Hypothalamus (tissue), 51 donors: ENCODE measurements around the gene PDE6A.
A peak's percentile ranks its signal among the peaks of the same experiment; 100 is the strongest.
"Not testable (repeated sequence)": the region's sequence is repeated elsewhere in the genome, so short reads cannot be mapped to it uniquely, and the experiment has no call there.

Experiments used
- DNase-seq, 51 donors: peaks; one replicate each; lab custom pipeline; 2025; lab: John Stamatoyannopoulos, UW

PDE6A gene

DNA sequence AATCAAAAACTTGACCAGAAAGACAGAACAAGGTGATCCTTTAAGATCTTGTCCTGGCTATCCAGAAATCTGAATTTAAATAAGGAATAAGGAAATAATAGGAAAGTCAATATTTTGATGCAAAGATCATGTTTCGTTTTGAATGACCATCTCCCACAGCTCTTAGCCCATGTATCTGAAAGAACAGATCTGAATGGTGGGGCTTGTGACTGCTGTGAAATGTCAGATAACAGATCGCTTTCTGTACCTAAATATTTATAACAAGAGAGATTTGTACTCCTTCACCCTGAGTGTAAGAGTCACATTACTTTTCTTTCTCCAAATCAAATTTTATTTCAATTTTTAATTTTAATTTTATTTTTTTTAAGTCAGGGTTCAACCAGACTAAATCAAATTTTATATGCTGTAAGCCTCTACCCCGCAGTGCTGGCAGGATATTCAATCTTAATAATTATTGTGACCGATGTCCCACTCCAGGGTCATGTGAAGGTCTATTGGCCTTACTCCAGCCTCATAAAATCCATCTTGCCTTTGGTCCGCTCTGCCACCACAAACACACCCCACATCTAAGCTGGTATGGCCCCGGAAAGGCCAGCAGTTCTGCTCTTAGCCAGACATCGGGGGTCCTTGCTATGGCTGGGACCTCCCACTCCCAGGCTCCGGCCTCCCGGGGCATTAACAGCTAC lies 9.0 kb upstream of the PDE6A start:
- no peak for DNase-seq

DNA sequence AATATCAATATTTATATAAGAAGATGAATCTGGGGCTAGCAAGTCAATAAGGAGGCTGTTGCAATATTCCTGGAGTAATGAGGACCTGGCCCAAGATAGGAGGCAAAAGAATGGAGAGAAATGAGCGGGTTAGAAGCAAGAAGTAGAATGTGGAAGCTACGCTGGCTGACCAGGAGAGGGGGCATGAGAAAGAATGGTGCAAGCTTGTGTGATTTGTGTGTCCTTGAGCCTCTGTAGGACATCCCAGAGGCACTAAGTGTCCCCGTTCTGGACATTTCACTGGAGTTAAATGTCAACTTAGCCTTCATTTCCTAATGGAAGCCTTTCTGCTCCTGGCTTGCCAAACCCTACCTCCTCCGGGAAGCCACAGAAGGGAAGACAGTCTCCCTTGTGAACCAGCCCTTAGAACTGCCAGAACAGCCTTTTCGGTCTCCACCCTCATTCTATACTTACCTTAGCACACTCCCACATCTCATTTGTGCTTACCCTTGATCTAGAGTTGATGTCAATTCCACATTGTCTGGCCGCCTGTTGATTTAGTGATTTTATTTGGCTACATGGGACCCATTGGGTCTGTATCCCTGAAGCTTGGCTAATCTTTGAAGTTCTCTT lies 6.7 kb upstream of the PDE6A start:
- no peak for DNase-seq

DNA sequence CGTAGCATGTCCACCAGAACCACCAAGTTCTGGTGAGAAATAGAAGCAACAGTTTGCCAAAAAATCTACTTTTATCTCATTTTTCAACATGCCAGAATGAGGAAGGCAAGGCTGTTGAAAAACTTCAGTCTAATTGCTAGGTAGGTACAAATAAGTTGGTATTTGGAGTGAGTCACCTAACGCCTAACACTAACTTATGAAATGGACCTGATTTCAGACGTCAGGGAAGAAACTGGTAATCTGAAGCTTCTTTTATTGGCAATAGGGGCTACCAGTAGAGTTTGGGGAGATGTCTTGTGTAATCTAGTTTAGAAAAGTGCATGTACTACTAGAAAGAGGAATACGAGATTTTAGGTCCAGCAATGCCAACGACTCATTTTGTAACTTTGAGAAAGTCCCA lies 4.4 kb upstream of the PDE6A start:
- no peak for DNase-seq

DNA sequence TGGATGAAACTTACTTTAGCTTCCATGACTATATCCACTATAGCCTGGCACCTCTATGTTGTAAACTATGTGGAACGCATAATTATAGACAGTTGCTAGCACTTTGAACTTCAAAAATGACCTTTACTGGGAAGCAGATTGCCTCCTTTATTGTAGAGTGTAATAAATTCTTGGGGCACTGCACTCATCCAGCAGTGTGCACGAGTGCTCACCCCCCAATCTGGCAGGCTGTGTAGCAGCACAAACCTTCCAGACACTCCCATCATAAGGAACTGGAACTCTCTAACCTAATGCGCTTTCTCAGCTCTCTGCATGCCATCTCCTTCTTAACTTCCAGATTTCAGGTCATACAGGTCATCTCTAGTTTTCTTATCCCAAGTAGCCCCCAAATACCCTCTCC lies 1.5 kb upstream of the PDE6A start:
- DNase-seq: no peak

DNA sequence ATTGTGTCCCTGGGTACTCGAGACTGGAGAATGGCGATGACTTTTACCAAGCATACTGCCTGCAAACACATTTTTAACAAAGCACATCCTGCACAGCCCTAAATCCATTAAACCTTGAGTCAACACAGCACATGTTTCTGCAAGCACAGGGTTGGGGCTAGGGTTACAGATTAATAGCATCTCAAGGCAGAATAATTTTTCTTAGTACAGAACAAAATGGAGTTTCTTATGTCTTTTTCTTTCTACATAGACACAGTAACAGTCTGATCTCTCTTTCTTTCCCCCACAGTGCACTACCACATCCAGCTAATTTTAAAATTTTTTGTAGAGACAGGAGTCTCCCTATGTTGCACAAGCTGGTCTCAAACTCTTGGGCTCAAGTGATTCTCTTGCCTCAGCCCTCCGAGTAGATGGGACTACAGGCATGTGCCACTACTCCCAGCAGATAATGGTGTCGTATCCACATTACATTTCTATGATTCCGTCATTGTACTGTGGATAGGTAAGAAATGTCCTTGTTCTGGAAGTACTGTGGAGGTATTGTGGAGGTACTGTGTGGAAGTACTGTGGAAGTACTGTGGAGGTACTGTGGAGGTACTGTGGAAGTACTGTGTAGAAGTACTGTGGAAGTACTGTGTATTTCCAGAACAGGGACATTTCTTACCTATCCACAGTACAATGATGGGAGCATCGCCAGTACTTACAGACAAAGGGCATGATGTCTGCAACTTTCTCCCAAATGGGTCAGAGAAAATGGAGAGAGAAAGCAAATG lies 1.2 kb downstream of the PDE6A start:
- not testable (repeated sequence) for DNase-seq

DNA sequence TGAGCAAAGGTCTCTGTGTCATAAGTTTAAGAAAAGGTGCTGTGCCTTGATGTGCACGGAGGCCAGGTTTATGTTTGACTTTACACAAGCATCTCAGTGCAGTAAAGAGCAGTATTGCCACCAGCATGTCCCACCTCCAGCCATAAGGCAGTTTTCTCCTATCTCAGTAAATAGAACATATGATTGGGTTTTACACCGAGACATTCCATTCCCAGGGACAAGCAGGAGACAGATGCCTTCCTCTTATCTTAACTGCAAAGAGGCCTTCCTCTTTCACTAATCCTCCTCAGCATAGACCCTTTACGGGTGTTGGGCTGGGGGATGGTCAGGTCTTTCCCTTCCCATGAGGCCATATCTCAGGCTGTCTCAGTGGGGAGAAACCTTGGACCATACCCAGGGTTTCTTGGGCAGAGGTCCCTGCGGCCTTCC lies 1.8 kb downstream of the PDE6A start:
- not testable (repeated sequence) for DNase-seq

DNA sequence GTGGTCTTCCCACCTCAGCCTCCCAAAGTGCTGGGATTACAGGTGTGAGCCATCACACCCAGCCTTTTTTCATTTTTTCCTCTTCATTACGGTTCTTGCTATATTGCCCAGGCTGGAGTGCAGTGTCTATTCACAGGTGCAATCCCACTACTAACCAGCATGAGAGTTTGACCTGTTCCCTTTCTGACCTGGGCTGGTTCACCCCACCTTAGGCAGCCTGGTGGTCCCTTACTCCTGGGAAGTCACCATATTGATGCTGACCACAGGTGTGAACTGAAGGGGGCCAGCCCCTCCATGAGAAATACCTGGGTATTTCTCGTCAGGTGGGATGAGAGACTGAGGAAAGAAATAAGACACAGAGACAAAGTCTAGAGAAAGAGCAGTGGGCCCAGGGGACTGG lies 2.4 kb downstream of the PDE6A start:
- DNase-seq: no peak

DNA sequence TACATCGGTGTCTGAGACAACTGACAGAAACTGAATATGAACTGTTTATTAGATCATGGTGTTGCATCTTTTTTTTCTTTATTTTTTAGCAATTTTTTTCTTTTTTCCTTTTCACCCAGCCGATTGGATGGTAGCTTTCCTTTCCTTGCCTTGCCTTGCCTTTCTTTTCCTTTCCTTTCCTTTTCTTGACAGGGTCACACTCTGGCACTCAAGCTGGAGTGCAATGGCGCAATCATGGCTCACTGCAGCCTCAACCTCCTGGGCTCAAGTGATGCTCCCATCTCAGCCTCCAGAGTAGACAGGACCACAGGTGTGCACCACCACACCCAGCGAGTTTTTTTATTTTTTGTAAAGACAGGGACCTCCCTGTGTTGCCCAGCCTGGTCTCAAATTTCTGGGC lies 2.8 kb downstream of the PDE6A start:
- no peak for DNase-seq

DNA sequence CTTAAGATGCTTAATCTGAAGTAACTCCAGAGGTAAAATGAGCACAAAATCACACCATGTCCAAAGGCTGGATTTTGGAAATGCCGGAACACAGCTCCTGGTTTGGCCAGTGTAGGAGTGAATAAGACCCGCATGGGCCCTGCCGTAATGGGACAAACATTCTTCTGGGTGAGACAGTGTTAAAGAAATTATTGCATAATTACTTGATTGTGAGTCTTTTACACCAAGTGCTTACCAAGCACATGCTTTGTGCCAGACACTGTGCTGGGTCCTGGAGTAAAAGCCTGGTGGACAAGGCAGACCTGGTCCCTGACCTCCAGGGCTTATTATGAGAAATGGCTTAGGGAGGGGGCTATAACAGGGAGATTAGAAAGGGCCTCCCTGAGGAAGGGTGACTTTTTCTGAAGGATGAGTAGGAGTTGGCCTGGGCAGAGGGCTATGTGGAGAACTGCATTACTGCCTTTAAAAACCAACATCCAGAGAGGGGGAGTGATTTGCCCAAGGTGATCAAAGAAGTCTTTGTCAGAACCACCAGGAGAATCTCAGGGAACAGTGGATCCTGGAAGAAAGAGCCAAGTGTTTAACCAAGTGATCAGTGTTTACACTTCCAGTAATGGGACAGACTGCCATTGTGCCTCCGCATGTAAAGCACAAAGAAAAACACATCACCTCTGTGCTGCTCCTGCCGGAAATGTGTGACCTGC lies 3.5 kb downstream of the PDE6A start:
- no peak for DNase-seq

DNA sequence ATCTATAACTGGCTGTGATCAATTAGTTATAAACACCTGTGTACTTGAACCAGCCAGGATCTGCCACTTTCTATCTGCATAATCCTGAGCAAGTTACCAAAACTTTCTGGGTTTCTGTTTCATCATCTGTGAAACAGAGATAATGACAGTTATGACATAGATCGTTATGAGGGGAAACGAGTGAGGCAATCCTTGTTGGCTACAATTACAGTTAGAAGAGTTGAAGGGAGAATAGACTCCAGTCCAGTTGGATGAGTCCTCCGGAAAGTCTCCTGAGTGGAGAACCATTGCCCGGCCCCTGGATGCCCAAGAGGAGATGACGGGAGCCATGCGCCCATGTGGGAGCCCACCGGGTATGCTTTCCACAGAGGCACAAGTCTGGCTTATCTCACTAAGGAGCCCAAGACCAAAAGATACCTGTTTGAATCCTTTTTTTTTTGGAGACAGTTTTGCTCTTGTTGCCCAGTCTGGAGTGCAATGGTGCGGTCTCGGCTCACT lies 4.5 kb downstream of the PDE6A start:
- no peak for DNase-seq

DNA sequence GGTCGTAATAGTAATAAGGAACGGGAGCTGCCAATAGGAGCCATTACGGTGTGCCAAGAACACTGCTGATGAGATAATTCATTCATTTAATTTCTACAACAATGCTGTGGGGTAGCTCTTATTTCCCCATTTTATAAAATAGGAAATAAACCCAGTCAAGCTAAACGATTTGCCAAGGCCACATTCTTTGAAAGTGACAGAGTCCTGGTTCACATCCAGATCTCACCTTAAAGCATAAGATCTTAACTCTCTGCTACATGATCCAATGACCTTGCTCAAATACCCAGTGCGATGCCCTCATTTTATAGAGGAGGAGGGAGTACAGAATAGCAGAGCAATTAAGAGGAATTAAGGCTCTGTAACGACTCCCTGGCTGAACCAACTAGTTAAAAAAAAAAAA lies 5.0 kb downstream of the PDE6A start:
- no peak for DNase-seq

DNA sequence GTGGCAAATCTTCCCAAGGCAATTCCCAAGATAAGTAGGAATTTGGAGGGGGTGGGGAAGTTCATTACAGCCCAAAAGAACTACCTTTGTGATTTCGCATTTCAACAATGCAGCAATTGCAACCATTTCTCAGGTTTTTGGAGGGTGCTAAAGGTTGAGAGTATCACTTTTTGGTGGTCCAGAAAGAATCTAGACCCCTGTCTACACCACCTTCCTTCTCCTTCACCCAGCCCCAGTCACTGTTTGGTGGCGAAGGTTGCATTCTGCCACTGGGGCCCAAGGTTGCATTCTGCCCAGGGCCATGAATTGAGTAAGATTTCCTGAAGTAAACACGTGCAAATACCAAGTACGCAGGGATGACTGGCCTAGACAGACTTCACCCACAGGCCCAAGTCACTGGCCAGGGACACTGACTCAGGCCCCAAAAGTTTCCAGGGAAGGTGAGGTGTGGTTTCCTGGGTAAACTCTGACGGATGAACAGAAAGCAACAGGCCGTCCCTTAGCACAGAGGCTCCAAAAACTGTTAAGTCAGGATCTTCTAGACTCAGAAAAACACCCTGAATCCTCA lies 5.7 kb downstream of the PDE6A start:
- DNase-seq: no peak

DNA sequence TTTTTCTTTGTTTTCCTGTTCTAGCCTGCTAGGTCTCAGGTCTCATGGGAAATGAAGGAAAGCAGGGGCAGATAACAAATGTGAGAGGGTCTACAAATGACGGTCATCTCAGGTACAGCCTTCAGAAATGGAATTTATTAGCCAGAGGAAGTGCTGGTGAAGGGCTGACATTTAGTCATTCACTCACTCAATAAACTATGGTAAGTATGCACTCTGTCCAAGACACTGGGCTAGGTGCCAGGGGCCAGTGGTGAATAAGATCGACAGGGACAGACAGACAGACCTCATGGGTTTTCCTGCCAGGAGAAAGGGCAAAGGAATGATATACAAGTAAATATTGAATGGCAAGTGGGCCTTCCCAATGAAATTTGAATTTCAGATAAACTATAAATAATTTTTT lies 6.3 kb downstream of the PDE6A start:
- DNase-seq: no peak

DNA sequence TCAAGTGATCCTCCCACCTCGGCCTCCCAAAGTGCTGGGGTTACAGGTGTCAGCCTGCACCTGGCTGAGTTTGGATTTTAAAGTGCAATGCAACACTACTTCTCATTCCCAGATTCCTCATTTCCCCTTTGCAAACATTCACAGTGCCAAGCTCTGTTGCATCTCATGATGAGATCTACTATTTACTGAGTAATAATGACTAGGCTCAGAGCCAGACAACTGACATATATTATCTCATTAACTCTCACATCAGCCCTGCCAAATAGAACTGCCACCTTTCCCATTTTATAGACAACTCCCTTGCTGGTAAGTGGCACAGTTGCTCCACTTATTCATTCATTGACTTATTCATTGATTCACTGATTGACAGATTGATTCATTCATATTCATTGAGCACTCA lies 7.0 kb downstream of the PDE6A start:
- DNase-seq: no peak

DNA sequence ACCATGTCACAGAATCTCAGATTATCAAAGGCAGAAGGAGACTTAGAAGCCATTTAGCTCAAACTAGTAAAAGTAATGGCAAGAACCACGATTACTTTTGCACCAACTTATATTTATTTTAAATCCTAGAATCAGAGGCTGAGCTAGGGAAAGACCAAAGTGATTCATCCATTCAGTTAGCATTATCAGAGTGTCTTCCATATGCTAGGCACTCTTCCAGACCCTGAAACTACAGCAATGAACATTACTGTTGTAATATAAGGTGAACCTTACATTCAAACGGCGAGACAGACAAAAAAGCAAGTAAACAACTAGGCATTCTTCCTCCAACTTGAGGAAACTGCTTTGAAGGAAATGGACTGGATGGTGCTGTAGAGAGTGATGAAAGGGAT lies 7.9 kb downstream of the PDE6A start:
- no peak for DNase-seq

DNA sequence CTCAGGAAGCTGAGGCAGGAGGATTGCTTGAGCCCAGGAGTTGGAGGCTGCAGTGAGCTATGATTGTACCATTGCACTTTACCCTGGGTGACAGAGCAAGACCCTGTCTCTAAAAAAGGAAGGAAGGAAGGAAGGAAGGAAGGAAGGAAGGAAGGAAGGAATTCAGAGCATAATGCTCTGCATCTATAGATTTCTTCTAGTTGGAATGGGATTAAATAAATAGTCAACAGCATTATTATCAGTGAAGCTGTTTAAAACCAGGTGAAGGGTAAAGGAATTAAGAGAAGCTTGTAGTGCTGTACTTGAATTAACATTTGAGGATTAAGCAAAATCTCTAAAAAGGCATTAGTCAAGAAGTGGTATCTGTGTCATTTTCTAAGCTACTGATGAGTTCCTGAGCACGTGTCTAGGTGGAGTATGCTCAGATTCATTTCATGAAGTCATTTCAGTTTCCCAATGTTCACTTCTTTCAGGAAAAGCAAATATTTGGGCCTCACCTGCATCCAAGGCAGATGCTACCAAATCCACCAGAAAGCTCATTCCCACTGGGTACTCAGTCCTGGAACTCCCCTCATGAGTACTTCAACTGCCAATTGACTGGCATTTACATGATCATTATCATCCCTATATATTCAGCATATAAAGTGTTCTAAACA lies 8.4 kb downstream of the PDE6A start:
- no peak for DNase-seq

DNA sequence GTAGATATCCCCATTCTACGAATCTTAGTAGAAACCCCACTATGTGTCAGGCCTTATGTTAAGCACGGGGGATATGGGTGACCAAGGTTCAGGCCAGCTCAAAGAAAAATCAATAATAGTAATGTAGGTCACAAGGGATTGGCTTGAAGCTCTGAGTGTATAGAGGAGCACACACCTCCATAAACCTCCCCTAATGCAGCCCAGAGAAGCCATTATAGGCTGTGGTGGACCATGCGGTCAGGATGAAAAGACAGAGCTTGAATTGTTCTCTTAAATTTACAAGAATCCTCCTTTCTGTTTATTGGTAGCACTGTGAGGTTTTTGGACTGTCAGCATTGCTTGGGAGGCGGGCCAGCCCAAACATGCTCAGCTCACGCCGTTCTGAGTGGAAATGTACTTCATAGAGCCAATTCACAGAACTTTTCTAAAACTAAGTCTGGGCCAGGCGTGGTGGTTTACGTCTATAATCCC lies 9.1 kb downstream of the PDE6A start:
- no peak for DNase-seq

DNA sequence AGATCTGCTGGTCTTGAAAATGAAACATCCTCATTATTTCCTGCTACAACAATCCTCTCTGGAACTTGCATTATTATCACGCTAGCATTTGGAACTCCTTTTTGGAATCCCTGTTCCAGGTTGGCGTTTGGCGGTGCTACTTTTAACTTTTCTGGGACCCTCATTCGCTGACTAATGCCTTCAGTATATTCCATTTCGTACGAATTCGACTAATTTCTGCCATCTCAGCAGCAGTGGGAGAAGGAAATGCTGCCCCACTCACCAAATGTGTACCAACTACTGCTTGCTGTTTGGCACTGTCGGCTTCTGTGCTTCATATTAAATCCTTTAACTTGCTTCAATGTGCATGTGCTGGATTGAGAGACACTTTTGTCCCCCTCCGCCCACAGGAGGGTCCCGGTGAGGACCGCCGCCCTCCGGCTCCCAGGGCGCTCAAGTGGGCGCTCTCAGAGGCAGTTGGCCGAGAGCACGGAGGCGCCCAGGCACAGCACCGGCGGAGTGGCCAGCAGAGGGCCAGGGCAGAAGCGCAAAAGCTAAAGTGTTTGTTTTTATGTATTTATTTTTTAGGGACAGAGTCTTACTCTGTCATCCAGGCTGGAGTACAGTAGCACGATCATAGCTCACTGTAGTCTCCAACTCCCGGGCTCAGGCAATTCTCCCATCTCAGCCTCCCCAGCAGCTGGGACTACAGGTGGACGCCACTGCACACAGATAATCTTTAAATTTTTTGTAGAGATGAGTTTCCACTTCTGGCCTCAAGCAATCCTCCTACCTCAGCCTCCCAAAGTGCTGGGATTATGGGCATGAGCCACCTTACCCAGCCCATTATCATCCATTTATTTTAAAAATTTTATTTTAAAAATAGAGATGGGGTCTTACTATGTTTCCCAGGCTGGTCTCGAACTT lies 11.9 kb downstream of the PDE6A start:
- DNase-seq: peak in 1 of 51 donors; percentile 5

DNA sequence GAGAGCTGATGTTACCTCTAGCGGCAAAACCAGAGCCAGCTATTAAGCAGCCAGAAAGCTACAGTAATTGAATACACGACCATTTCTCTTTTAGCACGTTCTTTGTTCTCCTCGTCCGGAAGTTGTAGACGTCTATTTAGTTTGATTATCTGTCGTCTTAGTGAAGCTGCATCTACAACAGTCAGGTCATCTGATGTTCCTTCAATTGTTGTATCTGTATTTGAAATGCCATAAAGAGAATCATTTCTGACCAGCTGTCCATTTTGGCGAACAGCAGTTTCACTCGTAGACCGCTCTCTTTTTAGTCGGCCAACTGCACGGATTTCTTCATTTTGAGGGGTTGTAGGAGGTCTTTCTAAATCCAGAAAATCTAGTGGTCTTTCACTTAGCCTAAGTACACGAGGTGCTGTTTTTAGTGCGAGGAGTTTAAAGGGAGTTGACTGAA lies 12.6 kb downstream of the PDE6A start:
- no peak for DNase-seq
